HEK293T (cell line): ENCODE data around the gene KANK2.

Experiments
- ARNT ChIP-seq: fragments of 450-650 bp; IDR thresholded peaks from 2 replicates; pipeline ENCODE4 v1.6.1; 2017; ENCODE audit warnings: mild to moderate bottlenecking
- BHLHE40 ChIP-seq: fragments of 450-650 bp; IDR thresholded peaks from 2 replicates; pipeline ENCODE4 v1.6.1; 2016; ENCODE audit warnings: mild to moderate bottlenecking, moderate library complexity, borderline replicate concordance
- CTBP1 ChIP-seq: fragments of 450-650 bp; IDR thresholded peaks from 2 replicates; pipeline ENCODE4 v1.6.1; 2016; ENCODE audit warnings: borderline replicate concordance
- ELF4 ChIP-seq: fragments of 450-650 bp; IDR thresholded peaks from 2 replicates; pipeline ENCODE4 v1.6.1; 2017; ENCODE audit warnings: antibody characterized with exemption
- FOXK2 ChIP-seq: fragments of 450-650 bp; IDR thresholded peaks from 2 replicates; pipeline ENCODE4 v1.6.1; 2016; ENCODE audit warnings: mild to moderate bottlenecking
- FOXM1 ChIP-seq: fragments of 450-650 bp; IDR thresholded peaks from 2 replicates; pipeline ENCODE4 v1.6.1; 2017; ENCODE audit warnings: mild to moderate bottlenecking, borderline replicate concordance
- L3MBTL2 ChIP-seq: fragments of 450-650 bp; conservative IDR thresholded peaks from 2 replicates; pipeline ENCODE4 v1.6.1; 2016; ENCODE audit warnings: mild to moderate bottlenecking
- LEF1 ChIP-seq: fragments of 450-650 bp; IDR thresholded peaks from 2 replicates; pipeline ENCODE4 v1.6.1; 2017; ENCODE audit warnings: mild to moderate bottlenecking, borderline replicate concordance
- NFRKB ChIP-seq: fragments of 450-650 bp; IDR thresholded peaks from 2 replicates; pipeline ENCODE4 v1.6.1; 2016; ENCODE audit warnings: mild to moderate bottlenecking, moderate library complexity
- PKNOX1 ChIP-seq: fragments of 450-650 bp; IDR thresholded peaks from 2 replicates; pipeline ENCODE4 v1.6.1; 2016
- SP1 ChIP-seq: fragments of 450-650 bp; IDR thresholded peaks from 2 replicates; pipeline ENCODE4 v1.6.1; 2017

GRCh38 chr19:11198769-11199424, 1.6 kb upstream of the KANK2 start:
- TF ChIP-seq BHLHE40 (no peak), PKNOX1 (no peak), ELF4 (no peak), FOXM1 (no peak), SP1 (no peak), ARNT (no peak), LEF1 (no peak), FOXK2 (no peak), NFRKB (no peak), L3MBTL2 (no peak), CTBP1 (no peak)
